A549 (cell line): ENCODE measurements around the gene KRABD2.

Experiments
- BHLHE40 ChIP-seq: IDR thresholded peaks from 2 replicates; pipeline ENCODE4 v1.6.1; 2012; ENCODE audit warnings: low read depth, low read length, inconsistent platforms
- CBX2 ChIP-seq: fragments of 200-600 bp; sonication (generic); IDR thresholded peaks from 2 replicates; pipeline ENCODE4 v1.6.1; 2016; ENCODE audit warnings: low read depth, mild to moderate bottlenecking, borderline replicate concordance
- CEBPB ChIP-seq, 2 experiments: fragments of >200 bp in 1 of 2; sonication (Bioruptor Twin) in 1 of 2; formaldehyde crosslinking in 1 of 2; IDR thresholded peaks; 2 replicates each; pipeline ENCODE4 v1.6.1; 2012 to 2016
- CTCF ChIP-seq: fragments of >200 bp; sonication (Bioruptor Twin); formaldehyde crosslinking; IDR thresholded peaks from 3 replicates; pipeline ENCODE4 v1.5.1; 2016
- EHMT2 ChIP-seq: fragments of 200-600 bp; sonication (generic); IDR thresholded peaks from 2 replicates; pipeline ENCODE4 v1.6.1; 2016; ENCODE audit warnings: antibody characterized with exemption, low read depth, mild to moderate bottlenecking, moderate library complexity
- ESRRA ChIP-seq: fragments of 150-350 bp; IDR thresholded peaks from 2 replicates; pipeline ENCODE4 v1.6.1; 2014; ENCODE audit warnings: mild to moderate bottlenecking, low read length, borderline replicate concordance
- FOSL2 ChIP-seq, 2 experiments: fragments of 450-650 bp in 1 of 2; fragments of >200 bp in 1 of 2; sonication (Bioruptor Twin) in 1 of 2; formaldehyde crosslinking; IDR thresholded peaks; 2 replicates each; pipeline versions ENCODE4 v1.5.0 to v1.6.1; 2016 to 2020; ENCODE audit warnings: mild to moderate bottlenecking in 1 of 2, moderate library complexity in 1 of 2
- HOXA7 ChIP-seq: fragments of 250-450 bp; sonication (Bioruptor Pico); IDR thresholded peaks from 2 replicates; pipeline ENCODE4 v1.5.0; 2020; ENCODE audit warnings: mild to moderate bottlenecking, moderate library complexity
- KDM1A ChIP-seq: fragments of 200-600 bp; sonication (generic); IDR thresholded peaks from 2 replicates; pipeline ENCODE4 v1.6.1; 2016; ENCODE audit warnings: low read depth, mild to moderate bottlenecking
- RCOR1 ChIP-seq: fragments of 150-350 bp; IDR thresholded peaks from 2 replicates; pipeline ENCODE4 v1.6.1; 2014; ENCODE audit warnings: antibody characterized with exemption, low read length, low read depth
- RFX5 ChIP-seq: fragments of 450-650 bp; IDR thresholded peaks from 2 replicates; pipeline ENCODE4 v1.7.1; 2014; ENCODE audit warnings: antibody characterized with exemption, mild to moderate bottlenecking, moderate library complexity
- SMC3 ChIP-seq: fragments of >200 bp; sonication (Bioruptor Twin); formaldehyde crosslinking; IDR thresholded peaks from 3 replicates; pipeline ENCODE4 v1.6.1; 2018; ENCODE audit warnings: inconsistent platforms
- TP53 ChIP-seq: fragments of 250-450 bp; sonication (Bioruptor Pico); IDR thresholded peaks from 2 replicates; pipeline ENCODE4 v1.5.0; 2021; ENCODE audit warnings: mild to moderate bottlenecking, moderate library complexity

DNA sequence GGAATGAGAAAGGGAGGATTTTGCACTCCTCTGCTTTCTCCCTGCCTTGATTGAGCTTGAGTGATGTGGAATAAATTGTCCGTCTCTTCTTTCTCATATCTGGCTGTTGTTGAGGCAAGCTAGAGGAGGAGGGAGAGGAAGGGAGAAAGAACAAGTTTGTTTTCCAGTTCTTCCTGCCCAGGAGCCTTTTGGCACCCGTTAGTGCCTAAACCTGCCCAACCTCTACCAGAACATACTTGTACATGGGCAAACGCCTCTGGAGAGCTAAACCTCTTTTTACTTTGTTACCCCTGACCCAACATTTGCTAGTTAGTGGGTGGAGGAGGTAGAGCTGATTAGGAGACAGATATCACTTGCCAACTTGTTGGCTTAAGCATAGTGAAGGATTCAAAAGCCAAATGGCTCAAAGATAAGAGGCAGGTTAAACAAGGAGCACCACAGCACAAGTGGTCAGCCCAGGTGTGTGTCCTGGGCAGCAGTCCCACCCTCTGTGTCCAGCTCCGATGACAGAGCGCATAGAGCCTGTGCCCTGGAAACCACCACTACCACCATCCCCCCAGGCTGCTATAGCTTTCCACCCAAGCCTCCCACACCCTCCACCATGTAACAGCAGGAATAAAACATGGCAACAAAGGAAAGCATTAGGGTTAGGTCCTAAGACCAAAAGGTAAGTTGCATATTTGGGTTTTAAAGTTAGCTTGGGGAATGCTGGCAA is 30.4 kb downstream of the KRABD2 start:
- TF ChIP-seq TP53 (CRISPR knock-in tag) (no peak), RCOR1 (no peak), CTCF (no peak), RFX5 (no peak), EHMT2 (no peak), BHLHE40 (no peak), CEBPB (IDR thresholded peaks at IDR 0.05) (no peak), KDM1A (no peak), SMC3 (no peak), CBX2 (no peak), HOXA7 (CRISPR knock-in tag) (no peak), ESRRA (no peak), FOSL2 (IDR thresholded peaks at IDR 0.05) (no peak), FOSL2 (CRISPR knock-in tag; IDR thresholded peaks at IDR 0.05) (no peak)
